Measurements from ENCODE around the gene TRIAP1.
"Not testable (repeated sequence)": the region's sequence is repeated elsewhere in the genome, so short reads cannot be mapped to it uniquely, and the experiment has no call there.

The TRIAP1 gene

DNA sequence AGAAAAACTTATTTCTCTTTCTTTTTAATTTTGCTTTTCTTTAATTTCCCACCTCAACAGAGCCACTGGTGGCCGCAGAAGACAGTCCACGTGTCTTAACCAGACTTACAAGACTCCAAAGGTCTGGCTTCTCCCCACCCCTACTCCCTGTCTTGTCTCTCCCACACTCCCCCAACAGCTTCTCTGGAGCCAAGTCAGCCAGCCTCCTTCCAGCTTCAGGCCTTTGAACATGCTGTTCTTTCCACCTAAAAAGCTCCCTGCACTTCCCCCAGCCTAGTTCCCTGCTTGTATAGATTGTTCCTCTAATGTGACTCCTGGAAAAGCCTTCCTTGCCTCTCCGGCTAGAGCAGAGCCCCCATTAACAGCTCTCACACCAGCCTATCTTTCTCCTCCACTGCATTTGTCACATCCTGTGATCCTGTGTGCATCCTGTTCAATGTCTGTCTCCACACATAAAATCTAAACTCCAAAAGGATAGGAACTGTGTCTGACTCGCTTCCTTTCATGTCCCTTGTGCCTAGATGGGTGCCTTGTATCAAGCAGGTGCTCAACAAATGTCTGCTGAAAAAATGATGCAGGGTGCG lies 42.0 kb upstream of the TRIAP1 start:
- DNase-seq (ENCODE audit: low read depth): no peak
- H3K4me3 ChIP-seq (ENCODE audit: control insufficient read depth, low read depth, low read length): no peak overlapping the region
- TF ChIP-seq, protein P1, sequence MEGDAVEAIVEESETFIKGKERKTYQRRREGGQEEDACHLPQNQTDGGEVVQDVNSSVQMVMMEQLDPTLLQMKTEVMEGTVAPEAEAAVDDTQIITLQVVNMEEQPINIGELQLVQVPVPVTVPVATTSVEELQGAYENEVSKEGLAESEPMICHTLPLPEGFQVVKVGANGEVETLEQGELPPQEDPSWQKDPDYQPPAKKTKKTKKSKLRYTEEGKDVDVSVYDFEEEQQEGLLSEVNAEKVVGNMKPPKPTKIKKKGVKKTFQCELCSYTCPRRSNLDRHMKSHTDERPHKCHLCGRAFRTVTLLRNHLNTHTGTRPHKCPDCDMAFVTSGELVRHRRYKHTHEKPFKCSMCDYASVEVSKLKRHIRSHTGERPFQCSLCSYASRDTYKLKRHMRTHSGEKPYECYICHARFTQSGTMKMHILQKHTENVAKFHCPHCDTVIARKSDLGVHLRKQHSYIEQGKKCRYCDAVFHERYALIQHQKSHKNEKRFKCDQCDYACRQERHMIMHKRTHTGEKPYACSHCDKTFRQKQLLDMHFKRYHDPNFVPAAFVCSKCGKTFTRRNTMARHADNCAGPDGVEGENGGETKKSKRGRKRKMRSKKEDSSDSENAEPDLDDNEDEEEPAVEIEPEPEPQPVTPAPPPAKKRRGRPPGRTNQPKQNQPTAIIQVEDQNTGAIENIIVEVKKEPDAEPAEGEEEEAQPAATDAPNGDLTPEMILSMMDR (IDR thresholded peaks at IDR 0.05; ENCODE audit: control insufficient read depth, insufficient read depth, low read depth, low read length, missing control alignments): no peak

DNA sequence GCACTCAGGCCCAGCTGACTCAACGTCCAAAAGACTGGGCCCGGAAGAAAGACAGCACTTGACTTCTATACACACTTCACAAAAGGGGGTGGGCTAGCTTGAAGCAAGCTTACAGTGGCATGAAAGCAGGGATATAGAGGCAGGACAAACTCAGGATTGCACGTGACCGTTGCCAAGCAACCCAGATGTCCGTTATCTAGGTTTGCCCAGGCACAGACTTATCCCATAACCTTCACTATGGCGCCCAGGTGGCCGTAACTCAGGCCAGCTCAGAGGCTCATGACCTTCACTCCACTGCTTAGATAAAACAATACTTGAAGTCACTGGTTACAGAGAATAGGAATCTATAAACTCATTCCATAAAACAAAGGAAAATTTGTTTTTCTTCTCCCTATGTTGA lies 41.4 kb upstream of the TRIAP1 start:
- DNase-seq (ENCODE audit: low read depth); H3K4me3 ChIP-seq (ENCODE audit: control insufficient read depth, low read depth, low read length): not testable (repeated sequence)

DNA sequence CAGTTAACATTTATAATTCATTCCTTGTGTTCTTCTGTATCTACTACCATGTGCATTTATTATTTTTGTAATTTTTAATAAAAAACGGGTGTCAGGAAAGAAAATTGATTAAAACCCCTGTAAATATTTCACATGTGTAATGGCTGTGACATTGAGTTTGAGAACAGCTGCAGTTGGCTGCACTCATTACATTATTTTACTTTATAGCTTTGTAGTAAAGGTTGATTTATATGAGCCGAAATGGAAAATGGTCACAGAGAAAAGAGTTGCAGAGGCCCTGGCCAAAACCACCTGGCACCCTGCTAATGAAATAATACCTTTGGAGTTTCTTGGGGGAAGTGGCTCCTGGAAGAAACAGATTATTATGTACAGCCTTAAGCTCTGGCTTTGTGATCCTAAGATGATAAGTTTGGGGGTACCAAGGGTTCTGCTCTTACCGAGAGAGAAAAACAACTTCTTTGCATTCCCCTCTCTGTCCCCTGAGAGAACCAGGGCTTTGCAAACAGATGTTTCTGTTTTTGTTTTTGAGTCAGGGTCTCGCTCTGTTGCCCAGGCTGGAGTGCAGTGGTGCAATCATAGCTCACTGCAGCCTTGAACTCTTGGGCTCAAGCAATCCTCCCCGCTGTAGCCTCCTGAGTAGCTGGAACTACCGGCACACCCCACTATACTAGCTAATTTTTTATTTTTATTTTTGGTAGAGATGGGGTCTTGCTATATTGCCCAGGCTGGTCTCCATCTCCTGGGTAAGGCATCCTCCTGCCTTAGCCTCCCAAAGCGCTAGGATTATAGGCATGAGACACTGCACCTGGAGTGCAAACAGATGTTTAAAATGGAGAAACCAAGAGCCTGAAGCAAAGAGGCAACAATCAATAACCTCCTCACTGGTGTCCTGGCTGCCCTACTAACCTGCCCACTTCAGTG lies 40.0 kb upstream of the TRIAP1 start:
- TF ChIP-seq, protein P1 (IDR thresholded peaks at IDR 0.05; ENCODE audit: control insufficient read depth, insufficient read depth, low read depth, low read length, missing control alignments): no peak
- no peak overlapping the region for H3K4me3 ChIP-seq (ENCODE audit: control insufficient read depth, low read depth, low read length)
- no peak for DNase-seq (ENCODE audit: low read depth)

DNA sequence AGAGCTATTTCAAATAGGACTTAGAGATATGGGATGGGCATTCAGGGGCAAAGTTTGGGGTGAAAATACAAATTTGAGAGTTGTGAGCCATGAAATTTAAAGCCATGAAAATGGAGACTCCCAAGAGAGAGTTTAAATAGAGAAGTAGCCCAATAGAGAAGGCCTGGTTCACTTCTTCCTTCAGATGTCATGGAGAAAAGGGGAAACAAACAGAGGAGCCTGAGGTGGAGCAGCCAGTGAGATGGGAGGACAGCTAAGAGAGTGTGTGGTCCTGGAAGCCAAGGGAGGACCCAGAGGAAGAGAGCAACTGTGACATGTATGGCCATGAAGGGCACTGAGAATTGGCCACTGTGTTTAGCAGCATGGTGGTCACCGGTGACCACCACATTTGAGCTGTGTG lies 37.4 kb upstream of the TRIAP1 start:
- TF ChIP-seq, protein P1 (IDR thresholded peaks at IDR 0.05; ENCODE audit: control insufficient read depth, insufficient read depth, low read depth, low read length, missing control alignments): no peak
- DNase-seq (ENCODE audit: low read depth): no peak
- no peak overlapping the region for H3K4me3 ChIP-seq (ENCODE audit: control insufficient read depth, low read depth, low read length)

DNA sequence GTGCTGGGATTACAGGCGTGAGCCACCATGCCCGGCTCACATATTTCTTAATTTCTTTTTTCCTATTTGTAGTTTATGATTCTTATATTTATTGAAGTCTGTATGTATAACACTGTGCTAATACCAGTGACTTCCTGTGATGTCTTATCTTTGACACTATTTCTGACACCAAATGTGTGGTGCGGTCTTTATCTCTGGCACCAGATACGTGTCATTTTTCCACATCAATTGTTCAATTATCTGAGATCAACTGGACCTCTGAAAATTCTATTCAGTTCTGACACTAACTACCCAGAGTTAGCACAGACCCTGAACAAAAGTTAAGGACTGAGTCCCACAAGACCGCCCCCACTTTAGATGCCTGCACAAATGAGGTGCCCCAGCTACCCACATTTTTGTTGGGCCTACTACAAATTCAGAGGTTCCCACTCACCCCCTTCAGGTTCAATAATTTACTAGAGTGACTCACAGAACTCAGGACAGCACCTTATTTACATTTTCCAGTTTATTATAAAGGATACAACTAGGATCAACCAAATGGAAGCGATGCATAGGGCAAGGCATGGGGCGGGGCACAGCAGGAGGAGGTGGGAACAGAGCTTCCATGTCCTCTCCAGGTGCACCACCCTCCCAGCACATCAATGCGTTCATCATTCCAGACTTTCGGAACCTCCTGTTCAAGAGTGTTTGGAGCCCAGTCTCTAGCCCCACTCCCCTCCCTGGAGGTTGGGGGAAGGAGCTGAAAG lies 35.0 kb upstream of the TRIAP1 start:
- no peak for DNase-seq (ENCODE audit: low read depth)
- H3K4me3 ChIP-seq (ENCODE audit: control insufficient read depth, low read depth, low read length): no peak overlapping the region
- TF ChIP-seq, protein P1 (IDR thresholded peaks at IDR 0.05; ENCODE audit: control insufficient read depth, insufficient read depth, low read depth, low read length, missing control alignments): no peak

DNA sequence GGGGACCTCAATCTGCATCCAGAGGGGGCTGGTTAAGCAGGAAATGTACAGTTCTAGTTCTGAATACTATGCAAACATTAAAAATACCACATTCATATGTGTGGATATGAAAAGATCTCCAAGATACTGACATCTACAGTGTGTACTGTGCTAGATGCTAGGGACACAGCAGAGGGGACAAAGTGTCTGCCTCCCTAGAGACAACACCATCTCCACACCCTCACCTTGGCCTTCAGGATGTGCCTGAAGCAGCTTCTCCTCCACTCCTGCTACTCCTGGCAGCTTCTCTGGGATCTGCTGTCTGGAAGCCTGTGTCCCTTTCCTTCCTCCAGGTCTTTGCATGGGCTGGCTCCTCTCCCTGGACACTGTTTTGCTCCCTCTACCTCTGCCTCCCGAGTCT lies 34.0 kb upstream of the TRIAP1 start:
- no peak for DNase-seq (ENCODE audit: low read depth)
- TF ChIP-seq, protein P1 (IDR thresholded peaks at IDR 0.05; ENCODE audit: control insufficient read depth, insufficient read depth, low read depth, low read length, missing control alignments): no peak
- no peak overlapping the region for H3K4me3 ChIP-seq (ENCODE audit: control insufficient read depth, low read depth, low read length)

DNA sequence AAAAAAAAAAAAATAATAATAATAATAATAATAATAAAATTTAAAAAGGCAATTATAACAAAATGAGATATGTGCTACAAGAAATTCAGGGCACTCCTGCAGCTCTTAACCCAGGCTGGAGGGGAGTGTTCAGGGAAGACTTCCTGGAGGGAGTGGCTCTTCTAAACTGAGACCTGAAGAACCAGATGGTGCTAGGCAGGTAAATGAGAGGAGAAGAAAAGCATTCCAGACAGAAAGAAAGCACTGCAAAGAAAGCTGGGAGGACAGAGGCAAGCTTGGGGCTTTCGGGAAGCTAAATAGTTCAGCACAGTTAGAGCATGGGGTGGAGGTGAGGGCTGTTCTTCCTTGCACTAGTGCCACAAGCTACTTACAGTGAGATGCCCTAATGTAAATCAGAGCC lies 33.3 kb upstream of the TRIAP1 start:
- DNase-seq (ENCODE audit: low read depth): no peak
- H3K4me3 ChIP-seq (ENCODE audit: control insufficient read depth, low read depth, low read length): no peak overlapping the region
- TF ChIP-seq, protein P1 (IDR thresholded peaks at IDR 0.05; ENCODE audit: control insufficient read depth, insufficient read depth, low read depth, low read length, missing control alignments): no peak
